Measurements from ENCODE around the gene ERF. TPM values are rescaled to one million over a fixed set of nuclear protein-coding genes. Genes with fewer than 3 reads are reported as not detected.
A peak's percentile ranks its signal among the peaks of the same experiment; 100 is the strongest.

ERF gene
- 66.8 and 75.3 TPM in 2 replicates for total RNA-seq
- long read RNA-seq, result 0 reads

- Mint-ChIP-seq H3K4me3 (ENCODE audit: unreplicated experiment) (peak within 1 kb of the TSS; percentile 78), H3K9me3 (ENCODE audit: unreplicated experiment) (no peaks in the 10 kb centered on the region), H3K27ac (ENCODE audit: unreplicated experiment) (peak within 1 kb of the TSS; percentile 96), H3K27me3 (ENCODE audit: unreplicated experiment) (no peaks in the 10 kb centered on the region), H3K4me1 (ENCODE audit: unreplicated experiment) (peaks cover 39% of the 10 kb centered on the region), H3K36me3 (ENCODE audit: unreplicated experiment) (no peaks in the 10 kb centered on the region)
- peak; percentile 97 for DNase-seq (ENCODE audit: extremely low spot score, unreplicated experiment)
- TF ChIP-seq CTCF (IDR thresholded peaks at IDR 0.05), result no peak
These were observed at the start of gene ERF for GRCh38 chr19:42254850-42255765. Gene ERF, minus strand, starts transcription at chr19:42255128. Its CDS starts 129 bp downstream, at chr19:42254999.

GRCh38 chr19:42303876-42304275, 48.9 kb upstream of the ERF start:
- H3K36me3 Mint-ChIP-seq (ENCODE audit: unreplicated experiment), result peaks cover 5% of the 10 kb centered on the region
- H3K27me3 Mint-ChIP-seq (ENCODE audit: unreplicated experiment), result no peaks in the 10 kb centered on the region
- peaks cover 24% of the 10 kb centered on the region for H3K4me1 Mint-ChIP-seq (ENCODE audit: unreplicated experiment)
- no peak overlapping the region for H3K27ac Mint-ChIP-seq (ENCODE audit: unreplicated experiment)
- no peak for DNase-seq (ENCODE audit: extremely low spot score, unreplicated experiment)
- H3K4me3 Mint-ChIP-seq (ENCODE audit: unreplicated experiment), result no peak overlapping the region
- TF ChIP-seq CTCF (IDR thresholded peaks at IDR 0.05), result no peak
- H3K9me3 Mint-ChIP-seq (ENCODE audit: unreplicated experiment), result no peaks in the 10 kb centered on the region

GRCh38 chr19:42303101-42303464, 48.2 kb upstream of the ERF start:
- Mint-ChIP-seq H3K4me1 (ENCODE audit: unreplicated experiment) (peaks cover 24% of the 10 kb centered on the region), H3K36me3 (ENCODE audit: unreplicated experiment) (peaks cover 5% of the 10 kb centered on the region), H3K9me3 (ENCODE audit: unreplicated experiment) (no peaks in the 10 kb centered on the region), H3K27ac (ENCODE audit: unreplicated experiment) (peak overlapping the region; percentile 8), H3K27me3 (ENCODE audit: unreplicated experiment) (no peaks in the 10 kb centered on the region), H3K4me3 (ENCODE audit: unreplicated experiment) (peak overlapping the region; percentile 87)
- DNase-seq (ENCODE audit: extremely low spot score, unreplicated experiment), result no peak
- TF ChIP-seq CTCF (IDR thresholded peaks at IDR 0.05), result no peak

GRCh38 chr19:42301646-42302203, 46.8 kb upstream of the ERF start, which contains the start of gene PRR19:
Gene PRR19, plus strand, starts transcription at chr19:42302132. Its CDS starts 7,453 bp downstream, at chr19:42309585.
- Mint-ChIP-seq H3K36me3 (ENCODE audit: unreplicated experiment) (peaks cover 5% of the 10 kb centered on the region), H3K4me3 (ENCODE audit: unreplicated experiment) (peak within 1 kb of the TSS; percentile 87), H3K9me3 (ENCODE audit: unreplicated experiment) (no peaks in the 10 kb centered on the region), H3K4me1 (ENCODE audit: unreplicated experiment) (peaks cover 24% of the 10 kb centered on the region), H3K27ac (ENCODE audit: unreplicated experiment) (peak within 1 kb of the TSS; percentile 47), H3K27me3 (ENCODE audit: unreplicated experiment) (no peaks in the 10 kb centered on the region)
- TF ChIP-seq CTCF (IDR thresholded peaks at IDR 0.05), result no peak
- no peak for DNase-seq (ENCODE audit: extremely low spot score, unreplicated experiment)

- H3K4me3 Mint-ChIP-seq (ENCODE audit: unreplicated experiment), result no peak overlapping the region
- TF ChIP-seq CTCF (IDR thresholded peaks at IDR 0.05), result no peak
These were observed 42.1 kb upstream of the ERF start for GRCh38 chr19:42297039-42297438.

More at GRCh38 chr19:42297039-42297438, 42.1 kb upstream of the ERF start:
- Mint-ChIP-seq H3K27me3 (ENCODE audit: unreplicated experiment) (no peaks in the 10 kb centered on the region), H3K4me1 (ENCODE audit: unreplicated experiment) (peaks cover 12% of the 10 kb centered on the region), H3K36me3 (ENCODE audit: unreplicated experiment) (peaks cover 16% of the 10 kb centered on the region), H3K27ac (ENCODE audit: unreplicated experiment) (no peak overlapping the region), H3K9me3 (ENCODE audit: unreplicated experiment) (no peaks in the 10 kb centered on the region)
- DNase-seq (ENCODE audit: extremely low spot score, unreplicated experiment), result no peak

All from osteocyte (in vitro differentiated cells).